Large intestine (tissue), 3 donors: ENCODE measurements around the gene UBAC1. TPM values are rescaled to one million over a fixed set of nuclear protein-coding genes. Genes with fewer than 3 reads are reported as not detected.

ENCODE experiments used
- DNase-seq, 2 donors: peaks; one replicate each; pipeline versions ENCODE4 v3.0.0 to v3.0.0-alpha.2; 2013
- H3K27ac ChIP-seq: one replicate; pipeline ENCODE4 v1.5.1; 2013; ENCODE audit warnings: low read length
- H3K27me3 ChIP-seq: 2 replicates; pipeline ENCODE4 v1.6.1; 2013; ENCODE audit warnings: low read length; ENCODE audit not compliant: control insufficient read depth, insufficient read depth
- H3K36me3 ChIP-seq: 2 replicates; pipeline ENCODE4 v1.6.1; 2013; ENCODE audit warnings: low read length; ENCODE audit not compliant: control insufficient read depth, insufficient read depth
- H3K4me1 ChIP-seq: one replicate; pipeline ENCODE4 v1.6.1; 2013; ENCODE audit warnings: low read length; ENCODE audit not compliant: control insufficient read depth, insufficient read depth
- H3K4me3 ChIP-seq: one replicate; pipeline ENCODE4 v1.5.1; 2013; ENCODE audit warnings: low read length
- H3K9me3 ChIP-seq: one replicate; pipeline ENCODE4 v1.6.1; 2013; ENCODE audit warnings: mild to moderate bottlenecking, low read depth, low read length, moderate library complexity; ENCODE audit not compliant: control insufficient read depth
- WGBS: methylation state at CpG from one replicate; pipeline ENCODE4 v1.1.5; 2013; ENCODE audit warnings: low lambda C conversion rate; ENCODE audit not compliant: insufficient coverage; 5-methylcytosine and 5-hydroxymethylcytosine counted together
- polyA plus RNA-seq: library from polyadenylated mRNA; unstranded; fragments of 120-200 nt; gene quantifications from one replicate; pipeline ENCODE4 v1.2.1, GENCODE V29; 2013

Gene UBAC1
- polyA plus RNA-seq, 1 donor, result 21.9 TPM

- Histone ChIP-seq H3K4me1 (no peaks in the 10 kb centered on the region), H3K9me3 (no peaks in the 10 kb centered on the region), H3K27ac (no peak overlapping the region), H3K36me3 (peaks cover 53% of the 10 kb centered on the region), H3K4me3 (no peak overlapping the region), H3K27me3 (no peaks in the 10 kb centered on the region)
- WGBS, result 100% methylated on average over 2 of the region's 44 CpGs
- no peak for DNase-seq
Observed at GRCh38 chr9:135937521-135938489, 23.4 kb downstream of the UBAC1 start.

GRCh38 chr9:135933114-135933513 lies 28.1 kb downstream of the UBAC1 start:
- DNase-seq, result no peak
- Histone ChIP-seq H3K27ac (no peak overlapping the region), H3K4me1 (no peaks in the 10 kb centered on the region), H3K36me3 (peaks cover 46% of the 10 kb centered on the region), H3K4me3 (no peak overlapping the region), H3K27me3 (no peaks in the 10 kb centered on the region), H3K9me3 (no peaks in the 10 kb centered on the region)
- WGBS, result no CpG with 5 or more reads among the region's 13 CpGs

- 100% methylated on average over 3 of the region's 18 CpGs for WGBS
- Histone ChIP-seq H3K4me1 (no peaks in the 10 kb centered on the region), H3K27me3 (no peaks in the 10 kb centered on the region), H3K27ac (no peak overlapping the region), H3K36me3 (peaks cover 42% of the 10 kb centered on the region), H3K4me3 (no peak overlapping the region), H3K9me3 (no peaks in the 10 kb centered on the region)
- no peak for DNase-seq
Observed at GRCh38 chr9:135932656-135933055, 28.5 kb downstream of the UBAC1 start.

GRCh38 chr9:135931349-135931820 lies 29.8 kb downstream of the UBAC1 start:
- peaks cover 33% of the 10 kb centered on the region for H3K36me3 ChIP-seq
- no CpG with 5 or more reads among the region's 31 CpGs for WGBS
- no peak overlapping the region for H3K4me3 ChIP-seq
- H3K27me3 ChIP-seq, result no peaks in the 10 kb centered on the region
- H3K9me3 ChIP-seq, result no peaks in the 10 kb centered on the region
- no peak overlapping the region for H3K27ac ChIP-seq
- H3K4me1 ChIP-seq, result no peaks in the 10 kb centered on the region
- no peak for DNase-seq

GRCh38 chr9:135930446-135931345 lies 30.5 kb downstream of the UBAC1 start:
- WGBS, result no CpG with 5 or more reads among the region's 33 CpGs
- Histone ChIP-seq H3K27me3 (no peaks in the 10 kb centered on the region), H3K4me3 (no peak overlapping the region), H3K9me3 (no peaks in the 10 kb centered on the region), H3K4me1 (no peaks in the 10 kb centered on the region), H3K36me3 (peaks cover 31% of the 10 kb centered on the region), H3K27ac (no peak overlapping the region)
- DNase-seq, result no peak

GRCh38 chr9:135929656-135930445 lies 31.3 kb downstream of the UBAC1 start:
- H3K27ac ChIP-seq, result no peak overlapping the region
- H3K27me3 ChIP-seq, result no peaks in the 10 kb centered on the region
- no peak for DNase-seq
- H3K9me3 ChIP-seq, result no peaks in the 10 kb centered on the region
- H3K4me3 ChIP-seq, result no peak overlapping the region
- peaks cover 31% of the 10 kb centered on the region for H3K36me3 ChIP-seq
- no peaks in the 10 kb centered on the region for H3K4me1 ChIP-seq
- WGBS, result no CpG with 5 or more reads among the region's 21 CpGs

- no CpG with 5 or more reads among the region's 27 CpGs for WGBS
- DNase-seq, result no peak
- peaks cover 30% of the 10 kb centered on the region for H3K36me3 ChIP-seq
Observed at GRCh38 chr9:135928731-135929655, 32.2 kb downstream of the UBAC1 start.

GRCh38 chr9:135928074-135928730 lies 33.0 kb downstream of the UBAC1 start:
- peaks cover 22% of the 10 kb centered on the region for H3K36me3 ChIP-seq
- no peak overlapping the region for H3K4me3 ChIP-seq
- no CpG with 5 or more reads among the region's 23 CpGs for WGBS
- no peaks in the 10 kb centered on the region for H3K4me1 ChIP-seq
- no peaks in the 10 kb centered on the region for H3K9me3 ChIP-seq
- no peak overlapping the region for H3K27ac ChIP-seq
- no peak for DNase-seq
- H3K27me3 ChIP-seq, result no peaks in the 10 kb centered on the region

More at GRCh38 chr9:135928731-135929655, 32.2 kb downstream of the UBAC1 start:
- H3K27ac ChIP-seq, result no peak overlapping the region
- H3K27me3 ChIP-seq, result no peaks in the 10 kb centered on the region
- H3K9me3 ChIP-seq, result no peaks in the 10 kb centered on the region
- no peaks in the 10 kb centered on the region for H3K4me1 ChIP-seq
- H3K4me3 ChIP-seq, result no peak overlapping the region
